Measurements from ENCODE around the gene EPC2. TPM values are rescaled to one million over a fixed set of nuclear protein-coding genes. Genes with fewer than 3 reads are reported as not detected.
"Not testable (repeated sequence)": the region's sequence is repeated elsewhere in the genome, so short reads cannot be mapped to it uniquely, and the experiment has no call there.

The EPC2 gene
- total and polyA plus RNA-seq, 5 donors from 2014 or later: 1.8 to 74.2 (median 2.7) TPM

GRCh38 chr2:148651972-148652371 lies 7.4 kb downstream of the EPC2 start:
- H3K4me1 Mint-ChIP-seq: peaks cover 57 to 89% (median 76%) of the 10 kb centered on the region in 4 donors
- peak overlapping the region; percentile 5 to 58 (median 29) for H3K4me3 Mint-ChIP-seq
- DNase-seq (no peak), ATAC-seq (ENCODE audit: low read depth in 2 of 2) (no peak)
- Histone ChIP-seq H3K36me3 (ENCODE audit: control insufficient read depth, insufficient read depth, low read length) (no peaks in the 10 kb centered on the region), H3K27ac (ENCODE audit: insufficient read depth, low read length, poor library complexity, severe bottlenecking) (no peak overlapping the region), H3K27me3 (ENCODE audit: control insufficient read depth, insufficient read depth, low read length) (no peaks in the 10 kb centered on the region), H3K4me1 (ENCODE audit: control insufficient read depth, insufficient read depth, low read length, poor library complexity, severe bottlenecking) (peaks cover 61% of the 10 kb centered on the region), H3K4me3 (ENCODE audit: low read depth, low read length) (peak overlapping the region; percentile 35), H3K9me3 (ENCODE audit: control insufficient read depth in 2 of 2, low read length in 2 of 2) (no peaks in the 10 kb centered on the region)
- no peak overlapping the region for H3K27ac Mint-ChIP-seq
- no peaks in the 10 kb centered on the region for H3K27me3 Mint-ChIP-seq
- H3K9me3 Mint-ChIP-seq: no peaks in the 10 kb centered on the region
- peaks cover 5% of the 10 kb centered on the region for H3K36me3 Mint-ChIP-seq

GRCh38 chr2:148653437-148653836 lies 8.9 kb downstream of the EPC2 start:
- Mint-ChIP-seq H3K36me3 (peaks cover 5% of the 10 kb centered on the region), H3K4me1 (peaks cover 68 to 93% (median 84%) of the 10 kb centered on the region in 4 donors), H3K4me3 (peak overlapping the region in 3 of 4 donors; percentile 34 to 59 (median 55)), H3K27ac (peak overlapping the region in 2 of 3 donors; percentile 49 to 68), H3K9me3 (no peaks in the 10 kb centered on the region), H3K27me3 (no peaks in the 10 kb centered on the region)
- no peak for ATAC-seq (ENCODE audit: low read depth in 2 of 2)
- H3K4me3 ChIP-seq (ENCODE audit: low read depth, low read length): peak overlapping the region; percentile 4
- no peak overlapping the region for H3K27ac ChIP-seq (ENCODE audit: insufficient read depth, low read length, poor library complexity, severe bottlenecking)
- no peaks in the 10 kb centered on the region for H3K9me3 ChIP-seq (ENCODE audit: control insufficient read depth in 2 of 2, low read length in 2 of 2)
- no peaks in the 10 kb centered on the region for H3K36me3 ChIP-seq (ENCODE audit: control insufficient read depth, insufficient read depth, low read length)
- H3K27me3 ChIP-seq (ENCODE audit: control insufficient read depth, insufficient read depth, low read length): no peaks in the 10 kb centered on the region
- peaks cover 74% of the 10 kb centered on the region for H3K4me1 ChIP-seq (ENCODE audit: control insufficient read depth, insufficient read depth, low read length, poor library complexity, severe bottlenecking)
- DNase-seq: no peak

- ATAC-seq (ENCODE audit: low read depth in 2 of 2) (no peak), DNase-seq (no peak)
- no peaks in the 10 kb centered on the region for H3K9me3 ChIP-seq (ENCODE audit: control insufficient read depth in 2 of 2, low read length in 2 of 2)
- Mint-ChIP-seq H3K27me3 (no peaks in the 10 kb centered on the region), H3K4me3 (peak overlapping the region in 3 of 4 donors; percentile 17 to 42 (median 40)), H3K4me1 (peaks cover 74 to 92% (median 84%) of the 10 kb centered on the region in 4 donors), H3K36me3 (no peaks in the 10 kb centered on the region), H3K9me3 (no peaks in the 10 kb centered on the region), H3K27ac (no peak overlapping the region)
- H3K27me3 ChIP-seq (ENCODE audit: control insufficient read depth, insufficient read depth, low read length): no peaks in the 10 kb centered on the region
- peaks cover 76% of the 10 kb centered on the region for H3K4me1 ChIP-seq (ENCODE audit: control insufficient read depth, insufficient read depth, low read length, poor library complexity, severe bottlenecking)
- no peak overlapping the region for H3K27ac ChIP-seq (ENCODE audit: insufficient read depth, low read length, poor library complexity, severe bottlenecking)
- H3K4me3 ChIP-seq (ENCODE audit: low read depth, low read length): no peak overlapping the region
- H3K36me3 ChIP-seq (ENCODE audit: control insufficient read depth, insufficient read depth, low read length): no peaks in the 10 kb centered on the region
Measured at GRCh38 chr2:148654435-148654834, 9.9 kb downstream of the EPC2 start.

GRCh38 chr2:148656516-148656915 lies 12.0 kb downstream of the EPC2 start:
- H3K4me1 Mint-ChIP-seq: peaks cover 67 to 91% (median 83%) of the 10 kb centered on the region in 4 donors
- Histone ChIP-seq H3K4me1 (ENCODE audit: control insufficient read depth, insufficient read depth, low read length, poor library complexity, severe bottlenecking) (peaks cover 76% of the 10 kb centered on the region), H3K27ac (ENCODE audit: insufficient read depth, low read length, poor library complexity, severe bottlenecking) (no peak overlapping the region), H3K36me3 (ENCODE audit: control insufficient read depth, insufficient read depth, low read length) (no peaks in the 10 kb centered on the region), H3K4me3 (ENCODE audit: low read depth, low read length) (peak overlapping the region; percentile 32), H3K9me3 (ENCODE audit: control insufficient read depth in 2 of 2, low read length in 2 of 2) (no peaks in the 10 kb centered on the region), H3K27me3 (ENCODE audit: control insufficient read depth, insufficient read depth, low read length) (no peaks in the 10 kb centered on the region)
- H3K27me3 Mint-ChIP-seq: no peaks in the 10 kb centered on the region
- no peak overlapping the region for H3K27ac Mint-ChIP-seq
- DNase-seq: no peak
- H3K9me3 Mint-ChIP-seq: peaks cover 0 to 2% (median 0%) of the 10 kb centered on the region in 7 donors
- no peaks in the 10 kb centered on the region for H3K36me3 Mint-ChIP-seq
- peak overlapping the region in 2 of 4 donors; percentile 2 to 22 for H3K4me3 Mint-ChIP-seq
- ATAC-seq (ENCODE audit: low read depth in 2 of 2): no peak

GRCh38 chr2:148658807-148659722 lies 14.5 kb downstream of the EPC2 start:
- DNase-seq: peak in 2 of 3 donors; percentile 38 to 58
- Mint-ChIP-seq H3K36me3 (no peaks in the 10 kb centered on the region), H3K4me1 (peaks cover 45 to 79% (median 67%) of the 10 kb centered on the region in 4 donors), H3K9me3 (peaks cover 0 to 2% (median 0%) of the 10 kb centered on the region in 7 donors), H3K27ac (peak overlapping the region in 2 of 3 donors; percentile 21 to 41), H3K27me3 (no peaks in the 10 kb centered on the region), H3K4me3 (peak overlapping the region in 3 of 4 donors; percentile 16 to 71 (median 64))
- ATAC-seq (ENCODE audit: low read depth in 2 of 2): peak; percentile 68 to 80
- H3K9me3 ChIP-seq (ENCODE audit: control insufficient read depth in 2 of 2, low read length in 2 of 2): no peaks in the 10 kb centered on the region
- H3K27ac ChIP-seq (ENCODE audit: insufficient read depth, low read length, poor library complexity, severe bottlenecking): no peak overlapping the region
- H3K27me3 ChIP-seq (ENCODE audit: control insufficient read depth, insufficient read depth, low read length): no peaks in the 10 kb centered on the region
- H3K4me1 ChIP-seq (ENCODE audit: control insufficient read depth, insufficient read depth, low read length, poor library complexity, severe bottlenecking): peaks cover 65% of the 10 kb centered on the region
- no peaks in the 10 kb centered on the region for H3K36me3 ChIP-seq (ENCODE audit: control insufficient read depth, insufficient read depth, low read length)
- H3K4me3 ChIP-seq (ENCODE audit: low read depth, low read length): peak overlapping the region; percentile 57

- H3K9me3 ChIP-seq (ENCODE audit: control insufficient read depth in 2 of 2, low read length in 2 of 2): no peaks in the 10 kb centered on the region
- H3K27me3 ChIP-seq (ENCODE audit: control insufficient read depth, insufficient read depth, low read length): no peaks in the 10 kb centered on the region
- H3K4me1 ChIP-seq (ENCODE audit: control insufficient read depth, insufficient read depth, low read length, poor library complexity, severe bottlenecking): peaks cover 48% of the 10 kb centered on the region
- H3K36me3 ChIP-seq (ENCODE audit: control insufficient read depth, insufficient read depth, low read length): no peaks in the 10 kb centered on the region
- Mint-ChIP-seq H3K36me3 (peaks cover 5% of the 10 kb centered on the region), H3K27me3 (no peaks in the 10 kb centered on the region), H3K9me3 (peaks cover 0 to 3% (median 0%) of the 10 kb centered on the region in 7 donors), H3K4me1 (peaks cover 46 to 82% (median 66%) of the 10 kb centered on the region in 4 donors), H3K27ac (no peak overlapping the region), H3K4me3 (peak overlapping the region in 3 of 4 donors; percentile 20 to 61 (median 44))
- no peak overlapping the region for H3K27ac ChIP-seq (ENCODE audit: insufficient read depth, low read length, poor library complexity, severe bottlenecking)
- no peak for ATAC-seq (ENCODE audit: low read depth in 2 of 2)
- peak overlapping the region; percentile 21 for H3K4me3 ChIP-seq (ENCODE audit: low read depth, low read length)
- DNase-seq: no peak
Measured at GRCh38 chr2:148660999-148661398, 16.4 kb downstream of the EPC2 start.

GRCh38 chr2:148662332-148662731 lies 17.8 kb downstream of the EPC2 start:
- not testable (repeated sequence) for H3K27ac ChIP-seq (ENCODE audit: insufficient read depth, low read length, poor library complexity, severe bottlenecking); H3K9me3 ChIP-seq (ENCODE audit: control insufficient read depth in 2 of 2, low read length in 2 of 2); H3K27ac Mint-ChIP-seq; H3K4me3 Mint-ChIP-seq; DNase-seq; H3K27me3 ChIP-seq (ENCODE audit: control insufficient read depth, insufficient read depth, low read length); ATAC-seq (ENCODE audit: low read depth in 2 of 2); H3K4me3 ChIP-seq (ENCODE audit: low read depth, low read length); H3K27me3 Mint-ChIP-seq; H3K36me3 ChIP-seq (ENCODE audit: control insufficient read depth, insufficient read depth, low read length); H3K36me3 Mint-ChIP-seq; H3K9me3 Mint-ChIP-seq
- peaks cover 44 to 81% (median 63%) of the 10 kb centered on the region in 4 donors for H3K4me1 Mint-ChIP-seq
- peaks cover 49% of the 10 kb centered on the region for H3K4me1 ChIP-seq (ENCODE audit: control insufficient read depth, insufficient read depth, low read length, poor library complexity, severe bottlenecking)
